IPS DF 6.9 (cell line): ENCODE results near the gene BGLAP.

ENCODE experiments used
- DNase-seq: peaks from one replicate; pipeline ENCODE4 v3.0.0-alpha.2; 2013; ENCODE audit warnings: low read depth, low spot score
- H3K27ac ChIP-seq: one replicate; pipeline ENCODE4 v1.5.1; 2013; ENCODE audit warnings: low read length, control low read depth
- H3K27me3 ChIP-seq: 2 replicates; pipeline ENCODE4 v1.6.1; 2013; ENCODE audit warnings: mild to moderate bottlenecking, low read length; ENCODE audit not compliant: control insufficient read depth, insufficient read depth
- H3K36me3 ChIP-seq: 2 replicates; pipeline ENCODE4 v1.6.1; 2013; ENCODE audit warnings: low read length; ENCODE audit not compliant: control insufficient read depth, insufficient read depth
- H3K4me1 ChIP-seq: 2 replicates; pipeline ENCODE4 v1.6.1; 2013; ENCODE audit warnings: low read length; ENCODE audit not compliant: control insufficient read depth, insufficient read depth
- H3K4me3 ChIP-seq: 2 replicates; pipeline ENCODE4 v1.5.1; 2013; ENCODE audit warnings: mild to moderate bottlenecking, low read length
- H3K9me3 ChIP-seq: 2 replicates; pipeline ENCODE4 v1.6.1; 2013; ENCODE audit warnings: low read length, inconsistent platforms; ENCODE audit not compliant: control insufficient read depth, insufficient read depth
- WGBS: extraction: QIAGEN DNeasy Blood & Tissue Kit; methylation state at CpG from one replicate; pipeline ENCODE4 v1.1.7; 2013; ENCODE audit warnings: mixed read lengths, missing lambda C conversion rate; ENCODE audit not compliant: insufficient read length, insufficient coverage; 5-methylcytosine and 5-hydroxymethylcytosine counted together

Gene BGLAP

DNA sequence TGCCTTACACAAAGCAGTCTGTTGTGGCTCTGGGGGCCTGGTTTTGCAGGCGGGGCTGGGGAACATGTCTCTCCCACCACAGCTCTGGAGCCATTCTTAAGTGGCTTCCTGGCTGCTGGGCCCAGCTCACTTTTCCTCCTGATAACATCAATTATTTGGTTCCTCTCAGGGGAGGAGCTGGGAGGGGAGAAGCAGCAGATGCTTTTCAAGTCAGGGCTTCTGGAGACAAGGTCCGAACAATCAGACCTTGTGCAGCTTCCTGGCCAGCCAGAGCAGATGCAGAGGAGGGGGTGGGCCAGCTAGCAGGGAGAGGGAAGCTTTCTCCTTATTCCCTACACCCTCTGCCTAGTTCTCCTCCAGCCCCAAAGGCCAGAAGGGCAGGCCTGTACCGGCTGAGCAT is 9.5 kb downstream of the BGLAP start:
- no CpG with 5 or more reads among the region's 3 CpGs for WGBS
- H3K36me3 ChIP-seq: peaks cover 46% of the 10 kb centered on the region

DNA sequence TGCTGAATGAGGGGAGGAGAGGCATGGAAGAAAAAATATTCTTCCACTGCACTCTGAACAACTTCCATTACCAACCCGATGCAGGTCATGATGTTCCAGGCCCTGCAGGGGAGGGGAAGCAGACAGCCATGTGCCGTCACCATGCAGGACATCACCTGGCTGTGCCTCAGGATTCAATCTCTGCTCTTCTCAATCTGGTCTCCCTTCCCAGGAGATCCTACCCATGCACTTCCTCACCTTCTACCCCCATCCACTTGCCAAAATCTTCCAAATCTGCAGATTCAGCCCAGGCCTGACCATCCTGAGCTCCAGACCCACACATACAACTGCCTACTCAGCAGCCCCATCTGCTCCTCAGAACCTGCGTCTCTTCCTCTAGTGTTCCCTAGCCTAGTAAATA is 11.7 kb downstream of the BGLAP start:
- Histone ChIP-seq H3K36me3 (peaks cover 58% of the 10 kb centered on the region), H3K4me1 (no peaks in the 10 kb centered on the region), H3K27ac (no peak overlapping the region), H3K27me3 (no peaks in the 10 kb centered on the region), H3K9me3 (no peaks in the 10 kb centered on the region), H3K4me3 (no peak overlapping the region)
- WGBS: no CpG with 5 or more reads among the region's 3 CpGs
- no peak for DNase-seq

More for the DNA sequence above, 9.5 kb downstream of the BGLAP start:
- H3K4me1 ChIP-seq: 0 out of 2 replicates have a peak, but pooled peaks cover 5% of the 10 kb centered on the region
- DNase-seq: no peak
- no peaks in the 10 kb centered on the region for H3K27me3 ChIP-seq
- no peaks in the 10 kb centered on the region for H3K9me3 ChIP-seq
- no peak overlapping the region for H3K27ac ChIP-seq
- no peak overlapping the region for H3K4me3 ChIP-seq

DNA sequence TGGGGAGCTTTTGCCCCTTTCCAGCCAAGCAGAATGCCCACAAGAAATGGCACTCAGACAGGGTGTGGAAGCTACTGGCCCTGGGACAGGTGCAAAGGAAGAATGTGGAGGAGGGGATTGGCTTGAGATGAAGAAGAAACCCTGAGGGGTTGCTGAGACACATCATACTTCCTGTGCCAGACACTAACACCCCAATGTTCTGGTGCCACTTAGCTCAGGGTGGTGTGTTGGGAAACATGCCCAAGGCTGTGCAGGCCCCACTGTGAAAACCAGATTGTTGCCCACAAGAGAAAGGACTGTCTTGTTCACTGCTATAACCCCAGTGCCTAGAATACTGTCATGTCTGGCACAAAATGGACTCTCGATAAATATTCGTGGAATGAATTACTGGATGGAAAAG is 15.7 kb downstream of the BGLAP start:
- Histone ChIP-seq H3K4me1 (no peaks in the 10 kb centered on the region), H3K4me3 (no peak overlapping the region), H3K9me3 (no peaks in the 10 kb centered on the region), H3K27ac (no peak overlapping the region), H3K36me3 (peaks cover 53% of the 10 kb centered on the region), H3K27me3 (no peaks in the 10 kb centered on the region; the same call in 1 of the 2 replicates)
- no peak for DNase-seq
- no CpG with 5 or more reads among the region's 2 CpGs for WGBS

DNA sequence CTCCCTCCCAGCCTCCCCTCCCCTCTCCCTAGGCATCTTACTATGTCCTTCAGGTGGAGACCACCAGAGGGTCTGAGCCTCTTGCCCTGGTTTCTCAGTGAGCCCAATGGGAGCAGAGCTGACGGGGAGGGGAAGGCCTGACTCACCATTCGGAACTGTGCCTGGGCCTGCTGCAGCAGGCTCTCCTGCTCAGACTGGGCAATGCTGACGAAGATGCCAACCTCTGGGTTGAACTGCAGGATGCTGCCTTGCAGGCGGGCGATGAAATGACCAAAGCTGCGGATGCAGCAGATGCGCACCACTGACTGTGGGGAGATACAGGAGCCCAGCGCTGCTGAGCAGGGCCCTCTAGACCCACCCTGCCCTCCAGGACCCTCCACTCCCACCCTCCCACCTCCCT is 16.9 kb downstream of the BGLAP start:
- H3K9me3 ChIP-seq: no peaks in the 10 kb centered on the region
- DNase-seq: no peak
- H3K4me3 ChIP-seq: no peak overlapping the region
- no peak overlapping the region for H3K27ac ChIP-seq
- no CpG with 5 or more reads among the region's 8 CpGs for whole genome bisulfite sequencing
- peaks cover 51% of the 10 kb centered on the region for H3K36me3 ChIP-seq
- no peaks in the 10 kb centered on the region; the same call in 1 of the 2 replicates for H3K27me3 ChIP-seq
- no peaks in the 10 kb centered on the region for H3K4me1 ChIP-seq

DNA sequence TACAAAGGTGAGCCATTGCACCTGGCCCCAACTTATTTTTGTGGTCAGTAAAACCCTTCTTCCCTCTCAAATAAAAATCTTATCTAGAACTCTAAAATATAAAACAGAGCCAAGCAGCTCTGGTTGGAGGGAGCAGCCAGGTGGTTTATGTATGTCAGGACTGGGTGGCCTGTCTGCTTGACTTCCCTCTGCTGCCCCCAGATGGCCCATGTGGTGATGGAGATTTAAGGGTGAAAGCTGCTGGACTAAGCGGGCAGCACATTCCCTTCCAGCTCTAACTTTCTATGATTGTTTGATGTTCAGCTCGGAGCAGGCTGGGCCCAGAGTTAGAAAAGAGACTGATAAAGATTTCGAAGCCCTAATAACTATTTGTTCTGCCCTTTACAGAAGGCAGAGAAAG is 17.8 kb downstream of the BGLAP start:
- Histone ChIP-seq H3K9me3 (no peaks in the 10 kb centered on the region), H3K27ac (no peak overlapping the region), H3K36me3 (peaks cover 52% of the 10 kb centered on the region), H3K4me3 (no peak overlapping the region), H3K4me1 (no peaks in the 10 kb centered on the region), H3K27me3 (no peaks in the 10 kb centered on the region; the same call in 1 of the 2 replicates)
- DNase-seq: no peak
- no CpG with 5 or more reads among the region's 3 CpGs for WGBS

DNA sequence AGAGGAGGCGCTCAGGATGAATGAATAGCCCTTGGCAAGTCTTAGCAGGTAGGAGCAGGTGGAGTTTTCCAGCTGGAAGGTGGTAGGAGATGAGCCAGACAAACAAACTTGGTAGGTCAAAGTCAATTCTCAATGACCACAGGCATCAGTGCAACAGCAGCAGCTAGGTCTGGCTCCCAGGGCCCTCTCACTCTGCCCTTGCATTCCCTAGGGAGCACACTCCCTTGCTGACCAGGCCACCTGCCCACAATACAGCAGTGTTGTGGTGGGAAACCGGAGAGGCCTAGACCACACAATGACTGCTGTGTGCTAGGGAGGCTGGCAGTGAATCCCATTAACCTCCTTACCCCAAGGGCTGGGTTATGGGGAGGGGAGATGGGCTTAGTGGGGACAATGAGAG is 18.9 kb downstream of the BGLAP start:
- WGBS: no CpG with 5 or more reads among the region's 2 CpGs
- Histone ChIP-seq H3K4me3 (no peak overlapping the region), H3K27ac (no peak overlapping the region), H3K36me3 (peaks cover 61% of the 10 kb centered on the region), H3K4me1 (no peaks in the 10 kb centered on the region), H3K9me3 (no peaks in the 10 kb centered on the region), H3K27me3 (no peaks in the 10 kb centered on the region; the same call in 1 of the 2 replicates)
- DNase-seq: no peak

DNA sequence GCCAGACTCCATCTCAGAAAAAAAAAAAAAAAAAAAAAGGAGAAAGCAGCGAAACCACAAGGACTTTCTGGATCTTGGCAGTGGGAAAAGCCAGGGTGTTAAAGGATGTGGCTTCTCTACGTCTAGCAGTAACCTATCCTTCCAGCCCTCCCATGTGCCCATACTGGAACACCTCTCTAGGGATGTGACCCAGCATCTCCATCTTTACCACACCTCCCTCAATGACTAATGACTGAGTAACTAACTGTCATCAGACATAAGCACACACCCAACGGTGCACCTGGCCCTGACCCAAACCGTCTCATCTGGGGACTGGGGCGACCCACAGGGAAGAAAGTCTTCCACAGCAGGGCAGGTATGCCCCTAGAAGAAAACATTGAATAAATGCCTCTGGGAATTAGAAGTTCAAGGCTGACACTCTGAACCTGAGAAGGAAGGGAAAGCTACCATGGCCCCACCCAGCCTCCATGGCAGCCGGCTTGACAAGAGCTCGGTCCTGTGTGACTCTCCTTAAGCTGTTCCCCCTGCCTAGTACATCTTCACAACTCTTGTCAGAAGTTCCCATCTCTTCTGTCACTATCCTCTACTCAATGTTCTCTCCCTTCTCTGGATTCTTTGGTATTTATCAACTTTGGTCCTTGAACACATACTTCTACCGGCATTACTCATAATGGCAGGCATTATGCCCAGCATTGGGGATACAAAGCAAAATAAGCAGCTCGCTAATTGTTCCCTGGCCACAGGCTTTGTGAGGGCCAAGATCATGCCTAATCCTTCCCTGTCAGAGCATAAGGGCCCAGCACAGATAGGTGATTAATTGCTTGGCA is 20.7 kb downstream of the BGLAP start:
- Histone ChIP-seq H3K27me3 (no peaks in the 10 kb centered on the region; the same call in 1 of the 2 replicates), H3K36me3 (peaks cover 66% of the 10 kb centered on the region), H3K4me1 (no peaks in the 10 kb centered on the region), H3K27ac (no peak overlapping the region), H3K4me3 (no peak overlapping the region), H3K9me3 (no peaks in the 10 kb centered on the region)
- no CpG with 5 or more reads among the region's 9 CpGs for WGBS
- DNase-seq: no peak

DNA sequence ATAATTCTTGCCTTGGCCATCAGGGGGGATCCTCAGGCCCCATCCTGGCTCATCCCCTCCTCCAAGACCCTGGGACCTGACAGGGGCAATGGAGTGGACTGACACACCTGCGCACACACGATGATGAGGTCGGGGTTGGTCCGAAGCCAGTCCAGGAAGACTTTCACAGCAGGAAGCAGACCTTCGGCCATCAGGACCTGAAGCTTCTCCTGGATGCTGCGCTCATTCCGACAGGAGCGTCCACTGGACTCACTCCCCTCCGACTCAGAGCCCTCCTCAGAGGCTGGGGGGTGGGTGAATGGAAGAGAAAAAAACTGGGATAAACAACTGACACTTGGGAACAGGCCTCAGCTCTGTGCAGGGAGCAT is 21.3 kb downstream of the BGLAP start:
- Histone ChIP-seq H3K27me3 (no peaks in the 10 kb centered on the region; the same call in 1 of the 2 replicates), H3K9me3 (no peaks in the 10 kb centered on the region), H3K4me3 (no peak overlapping the region), H3K27ac (no peak overlapping the region), H3K4me1 (no peaks in the 10 kb centered on the region), H3K36me3 (peaks cover 67% of the 10 kb centered on the region)
- no peak for DNase-seq
- WGBS: no CpG with 5 or more reads among the region's 9 CpGs

DNA sequence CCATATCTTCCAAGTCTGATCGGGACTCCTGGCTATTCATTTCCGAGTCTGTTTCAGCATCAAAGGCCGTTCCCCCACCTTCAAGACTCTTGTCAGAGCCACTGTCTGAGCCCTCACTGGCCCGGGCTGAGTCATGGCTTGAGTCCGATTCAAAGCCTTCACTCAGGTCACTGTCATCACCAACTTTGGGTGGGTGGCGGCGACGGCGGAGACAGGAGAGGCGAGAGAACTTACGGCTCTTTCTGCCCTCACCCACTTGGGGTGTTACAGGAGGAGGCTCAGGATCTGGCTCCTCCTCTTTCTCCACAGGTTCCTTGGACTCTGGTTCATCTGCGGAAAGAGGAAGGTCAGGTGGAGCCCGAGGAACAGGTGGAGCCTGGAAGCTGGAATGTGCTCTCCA is 24.1 kb downstream of the BGLAP start:
- H3K36me3 ChIP-seq: peaks cover 49% of the 10 kb centered on the region
- no peaks in the 10 kb centered on the region; the same call in 1 of the 2 replicates for H3K27me3 ChIP-seq
- H3K4me1 ChIP-seq: no peaks in the 10 kb centered on the region
- no peak overlapping the region for H3K4me3 ChIP-seq
- no CpG with 5 or more reads among the region's 13 CpGs for WGBS
- no peak for DNase-seq
- H3K9me3 ChIP-seq: no peaks in the 10 kb centered on the region
- no peak overlapping the region for H3K27ac ChIP-seq

DNA sequence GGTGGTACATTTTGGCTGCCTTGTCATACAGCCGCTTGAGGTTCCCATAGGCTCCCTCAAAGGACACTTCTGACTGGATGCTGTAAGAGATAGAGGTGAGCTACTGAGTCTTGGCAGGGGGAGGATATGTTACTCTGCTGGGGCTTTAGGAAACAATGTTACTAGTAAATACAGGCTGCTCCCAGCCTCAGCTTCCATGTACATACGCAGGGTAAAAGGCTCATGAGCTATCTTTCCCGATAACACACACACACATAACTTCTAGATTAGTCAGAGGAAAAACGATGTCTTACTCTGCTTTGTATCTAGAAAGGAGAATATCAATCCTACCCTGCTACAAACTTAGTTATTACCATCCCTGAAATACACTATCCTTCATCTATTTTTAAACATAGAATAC is 26.4 kb downstream of the BGLAP start:
- no peak for DNase-seq
- Histone ChIP-seq H3K36me3 (peaks cover 48% of the 10 kb centered on the region), H3K9me3 (no peaks in the 10 kb centered on the region), H3K4me3 (no peak overlapping the region), H3K27me3 (no peaks in the 10 kb centered on the region), H3K4me1 (no peaks in the 10 kb centered on the region), H3K27ac (no peak overlapping the region)
- no CpG with 5 or more reads among the region's 4 CpGs for WGBS

DNA sequence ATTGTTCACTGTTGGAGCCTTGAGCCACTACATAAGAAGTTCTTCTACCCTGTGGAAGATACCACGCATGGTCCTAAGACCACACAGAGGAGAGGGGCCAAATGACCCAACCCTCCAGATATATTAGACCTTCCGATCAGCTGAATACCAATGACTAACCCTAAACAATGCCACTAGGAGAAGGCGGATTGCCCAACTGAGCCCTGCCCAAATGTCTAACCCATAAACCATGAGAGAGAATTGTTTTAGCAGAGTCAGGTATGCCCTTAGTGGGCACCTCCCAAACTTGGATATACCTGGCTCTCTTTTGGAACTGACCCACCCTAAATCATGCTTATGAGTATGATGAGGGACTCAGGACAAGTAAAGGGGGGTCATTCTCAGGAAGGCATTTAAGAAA is 28.3 kb downstream of the BGLAP start:
- no peaks in the 10 kb centered on the region for H3K4me1 ChIP-seq
- H3K27ac ChIP-seq: no peak overlapping the region
- no CpG with 5 or more reads among the region's 3 CpGs for WGBS
- no peak overlapping the region for H3K4me3 ChIP-seq
- H3K36me3 ChIP-seq: peaks cover 48% of the 10 kb centered on the region
- no peaks in the 10 kb centered on the region for H3K27me3 ChIP-seq
- DNase-seq: no peak
- H3K9me3 ChIP-seq: no peaks in the 10 kb centered on the region
